ENCODE data around the gene ZFYVE19. TPM values are rescaled to one million over a fixed set of nuclear protein-coding genes. Genes with fewer than 3 reads are reported as not detected.

The ZFYVE19 gene
- total and polyA plus RNA-seq, 2 of the 13 experiments (the other 11 are each of a cell fraction or from before 2014, with no cell fraction given), result 23.3 to 44.0 TPM

DNA sequence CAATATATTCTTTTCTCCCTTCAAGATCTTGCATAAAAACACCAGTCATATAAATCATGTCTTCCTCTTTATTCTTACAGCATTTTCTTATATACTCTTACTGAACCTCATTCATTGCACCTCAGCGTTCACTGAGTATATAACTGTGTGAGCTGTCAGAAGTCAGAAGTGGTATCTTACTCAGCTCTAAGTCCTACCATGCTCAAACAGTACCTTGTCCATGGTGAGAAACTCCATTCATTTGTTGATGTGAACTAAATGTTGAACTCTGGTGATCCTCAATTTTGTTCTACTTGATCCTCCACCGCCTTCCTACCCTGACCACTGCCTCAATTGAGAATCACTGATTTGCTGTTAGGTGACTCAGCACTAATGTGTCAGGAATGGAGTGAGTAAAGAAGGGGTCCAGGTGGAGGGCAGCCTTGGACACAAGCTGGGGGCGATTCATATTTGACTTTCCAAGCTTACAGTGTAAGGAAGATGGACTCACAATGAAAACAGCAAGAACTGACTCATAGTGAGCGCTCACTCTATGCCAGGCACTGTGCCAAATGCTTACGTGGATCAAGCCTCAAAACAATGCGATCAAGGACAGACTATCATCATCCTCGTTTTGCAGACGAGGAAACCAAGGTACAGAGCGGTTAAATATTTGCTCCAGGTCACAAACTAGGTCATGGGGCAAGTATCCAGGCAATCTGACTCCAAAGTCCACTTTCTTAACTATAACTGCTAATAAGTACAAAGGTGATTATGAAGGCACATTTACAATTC lies 13.5 kb upstream of the ZFYVE19 start (continued):
- TF ChIP-seq SMAD9 (CRISPR knock-in tag; IDR thresholded peaks at IDR 0.05) (no peak), MAFG (CRISPR knock-in tag; IDR thresholded peaks at IDR 0.05) (0 out of 2 replicates have a peak, but pooled peaks have one; percentile 19), NR2F2 (IDR thresholded peaks at IDR 0.05; ENCODE audit: borderline replicate concordance, low read depth) (peak; percentile 86), GZF1 (CRISPR knock-in tag; IDR thresholded peaks at IDR 0.05) (no peak), EP300 (IDR thresholded peaks at IDR 0.05; ENCODE audit: low read depth in 2 of 2, low read length in 2 of 2) (peak in 1 of 2 experiments; percentile 84; a peak in 2 of 4 replicates), EP300 (CRISPR knock-in tag; IDR thresholded peaks at IDR 0.05; ENCODE audit: borderline replicate concordance) (peak; percentile 45), ZNF12 (CRISPR knock-in tag; IDR thresholded peaks at IDR 0.05) (0 out of 2 replicates have a peak, but pooled peaks have one; percentile 14), RARA (CRISPR knock-in tag; IDR thresholded peaks at IDR 0.05) (peak; percentile 85), ZNF850 (CRISPR knock-in tag; conservative IDR thresholded peaks at IDR 0.05) (no peak), GABPA (IDR thresholded peaks at IDR 0.05; ENCODE audit: low read depth, low read length) (no peak), GABPA (CRISPR knock-in tag; IDR thresholded peaks at IDR 0.05; ENCODE audit: low read depth) (peak; percentile 49), PRPF4 (IDR thresholded peaks at IDR 0.05; ENCODE audit: low read depth, low read length, poor library complexity, severe bottlenecking) (no peak), ZNF572 (CRISPR knock-in tag; IDR thresholded peaks at IDR 0.05) (no peak), FOXC1 (CRISPR knock-in tag; IDR thresholded peaks at IDR 0.05; ENCODE audit: borderline replicate concordance) (no peak), POGZ (CRISPR knock-in tag; IDR thresholded peaks at IDR 0.05) (peak; percentile 65; the same call in 1 of the 2 replicates), SKI (IDR thresholded peaks at IDR 0.05; ENCODE audit: partially characterized antibody) (peak; percentile 43), FOSL2 (CRISPR knock-in tag; IDR thresholded peaks at IDR 0.05) (peak; percentile 93), RXRA (CRISPR knock-in tag; IDR thresholded peaks at IDR 0.05) (peak; percentile 78; the same call in 1 of the 2 replicates), NFATC3 (CRISPR knock-in tag; IDR thresholded peaks at IDR 0.05) (no peak), ETV5 (CRISPR knock-in tag; IDR thresholded peaks at IDR 0.05; ENCODE audit: borderline replicate concordance) (peak; percentile 18; the same call in 1 of the 2 replicates), FOXK1 (CRISPR knock-in tag; IDR thresholded peaks at IDR 0.05; ENCODE audit: borderline replicate concordance, low read depth) (peak; percentile 79), IRF2 (CRISPR knock-in tag; IDR thresholded peaks at IDR 0.05) (peak; percentile 55; the same call in 1 of the 2 replicates), ZFP36L1 (CRISPR knock-in tag; IDR thresholded peaks at IDR 0.05) (0 out of 2 replicates have a peak, but pooled peaks have one; percentile 23), HNF4A (CRISPR knock-in tag; IDR thresholded peaks at IDR 0.05) (peak; percentile 92), NR2F1 (CRISPR knock-in tag; IDR thresholded peaks at IDR 0.05) (peak; percentile 83 to 94), MXI1 (IDR thresholded peaks at IDR 0.05; ENCODE audit: borderline replicate concordance, low read depth, low read length) (peak; percentile 41; the same call in 1 of the 3 replicates), KDM5B (CRISPR knock-in tag; IDR thresholded peaks at IDR 0.05; ENCODE audit: borderline replicate concordance) (no peak), CBX5 (CRISPR knock-in tag; IDR thresholded peaks at IDR 0.05; ENCODE audit: borderline replicate concordance) (peak; percentile 39; the same call in 1 of the 2 replicates), ZNF878 (CRISPR knock-in tag; IDR thresholded peaks at IDR 0.05) (0 out of 2 replicates have a peak, but pooled peaks have one; percentile 46), RCOR2 (CRISPR knock-in tag; IDR thresholded peaks at IDR 0.05) (peak; percentile 88; the same call in 1 of the 2 replicates), RNF2 (conservative IDR thresholded peaks at IDR 0.05; ENCODE audit: low read depth) (no peak), HDAC2 (CRISPR knock-in tag; IDR thresholded peaks at IDR 0.05) (peak; percentile 90)
- TF ChIP-seq, protein P1, sequence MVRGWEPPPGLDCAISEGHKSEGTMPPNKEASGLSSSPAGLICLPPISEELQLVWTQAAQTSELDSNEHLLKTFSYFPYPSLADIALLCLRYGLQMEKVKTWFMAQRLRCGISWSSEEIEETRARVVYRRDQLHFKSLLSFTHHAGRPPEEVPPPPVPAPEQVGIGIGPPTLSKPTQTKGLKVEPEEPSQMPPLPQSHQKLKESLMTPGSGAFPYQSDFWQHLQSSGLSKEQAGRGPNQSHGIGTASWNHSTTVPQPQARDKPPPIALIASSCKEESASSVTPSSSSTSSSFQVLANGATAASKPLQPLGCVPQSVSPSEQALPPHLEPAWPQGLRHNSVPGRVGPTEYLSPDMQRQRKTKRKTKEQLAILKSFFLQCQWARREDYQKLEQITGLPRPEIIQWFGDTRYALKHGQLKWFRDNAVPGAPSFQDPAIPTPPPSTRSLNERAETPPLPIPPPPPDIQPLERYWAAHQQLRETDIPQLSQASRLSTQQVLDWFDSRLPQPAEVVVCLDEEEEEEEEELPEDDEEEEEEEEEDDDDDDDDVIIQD (CRISPR knock-in tag; IDR thresholded peaks at IDR 0.05; ENCODE audit: low read depth), result peak; percentile 82; the same call in 1 of the 2 replicates

All from HepG2 (cell line).